ENCODE data around the gene WNT2.

Gene WNT2

GRCh38 chr7:117322741-117323304 lies at the start of gene WNT2:
WNT2 (minus strand) TSS chr7:117323058; CDS start chr7:117322989, 69 bp downstream.
- no peak for DNase-seq

DNA sequence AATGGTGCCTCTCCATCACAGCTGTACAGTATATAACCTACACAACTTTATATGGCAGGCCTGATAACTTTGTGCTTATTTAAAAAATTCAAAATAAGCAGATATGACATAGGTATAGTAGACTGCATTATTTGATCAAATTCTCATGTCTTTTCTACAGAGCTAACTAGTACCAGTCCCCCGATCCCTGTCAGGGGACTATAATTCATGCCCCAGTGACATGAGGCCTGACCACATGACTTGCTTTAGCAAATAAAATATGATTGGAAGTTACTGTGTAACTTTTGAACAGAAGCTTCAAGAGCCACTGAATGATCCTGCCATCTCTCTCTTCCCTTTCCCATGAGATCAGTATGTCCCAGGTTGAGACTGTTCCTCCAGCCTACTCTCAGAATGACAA lies 49.2 kb upstream of the WNT2 start:
- DNase-seq = no peak

DNA sequence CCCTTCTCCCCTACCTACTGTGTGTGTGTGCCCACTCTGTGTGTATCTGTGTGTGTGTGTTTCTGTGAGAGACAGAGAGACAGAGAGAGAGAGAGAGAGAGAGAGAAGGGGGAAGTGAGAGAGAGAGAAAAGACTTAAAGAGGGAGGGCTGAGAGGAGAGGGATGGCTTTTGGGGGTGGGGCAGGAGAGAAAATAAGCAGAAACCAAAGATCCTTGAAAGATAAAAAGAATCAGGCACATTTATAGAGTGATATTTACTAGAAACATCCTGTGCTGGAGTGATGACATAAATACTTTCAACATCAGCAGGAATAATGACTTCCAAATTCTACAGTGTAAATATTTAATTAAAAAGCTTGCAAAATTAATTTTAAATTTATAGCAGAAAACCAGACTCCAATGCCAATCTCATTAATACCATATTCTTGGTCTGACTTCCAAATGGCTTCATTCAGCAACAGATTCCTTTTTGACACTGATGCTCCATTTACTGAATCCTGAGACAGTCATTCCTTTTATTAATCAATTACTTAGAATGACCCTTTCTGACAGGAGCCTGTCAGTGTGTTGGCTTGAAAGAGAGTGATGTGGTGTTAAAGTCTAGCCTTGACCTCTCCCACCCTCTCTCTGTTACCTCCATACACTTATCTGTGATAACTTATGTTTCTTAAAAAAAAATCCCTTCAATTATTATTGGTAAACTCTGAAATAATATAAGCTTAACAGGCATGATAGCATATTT lies 41.7 kb upstream of the WNT2 start:
- no peak for DNase-seq

- DNase-seq = no peak
Measured at GRCh38 chr7:117362294-117362888, 39.5 kb upstream of the WNT2 start.

DNA sequence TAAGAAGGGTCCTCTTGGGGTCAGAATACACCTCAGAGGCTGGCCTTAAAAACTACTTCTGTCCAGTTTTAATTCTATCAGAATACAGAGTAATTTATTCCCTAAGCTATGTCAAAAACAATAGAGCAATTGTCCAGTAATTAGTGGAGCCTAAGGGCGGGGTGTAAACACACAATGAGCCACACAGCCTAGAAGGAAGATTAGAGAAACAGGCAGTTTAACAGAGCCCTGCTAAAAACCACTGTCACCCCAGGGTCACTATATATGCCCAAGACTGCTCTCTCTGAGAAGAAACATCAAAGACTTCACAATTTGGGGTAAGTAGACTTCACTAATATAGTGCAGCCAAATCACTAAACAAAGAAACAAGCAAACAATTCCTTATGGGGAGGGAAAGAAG lies 27.2 kb upstream of the WNT2 start:
- DNase-seq = no peak

DNA sequence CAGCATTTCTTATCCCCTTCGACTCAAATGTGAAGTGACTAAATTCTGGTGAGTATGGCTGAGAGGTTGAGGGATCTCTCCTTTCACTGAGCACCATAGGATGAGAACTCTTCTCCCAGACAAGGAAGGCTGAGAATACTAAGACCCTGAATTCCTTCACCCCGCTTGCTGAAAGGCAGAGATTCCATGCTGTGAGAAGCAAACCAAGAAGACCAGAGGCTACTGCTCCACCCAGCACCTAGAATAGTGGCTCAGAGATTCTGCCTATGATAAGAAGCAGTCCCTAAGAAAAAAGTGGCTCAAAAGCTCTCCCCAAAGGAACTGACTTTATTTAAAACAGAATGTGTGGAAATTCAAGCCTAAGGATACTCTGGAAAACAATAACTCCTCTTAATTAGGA lies 26.7 kb upstream of the WNT2 start:
- no peak for DNase-seq

DNA sequence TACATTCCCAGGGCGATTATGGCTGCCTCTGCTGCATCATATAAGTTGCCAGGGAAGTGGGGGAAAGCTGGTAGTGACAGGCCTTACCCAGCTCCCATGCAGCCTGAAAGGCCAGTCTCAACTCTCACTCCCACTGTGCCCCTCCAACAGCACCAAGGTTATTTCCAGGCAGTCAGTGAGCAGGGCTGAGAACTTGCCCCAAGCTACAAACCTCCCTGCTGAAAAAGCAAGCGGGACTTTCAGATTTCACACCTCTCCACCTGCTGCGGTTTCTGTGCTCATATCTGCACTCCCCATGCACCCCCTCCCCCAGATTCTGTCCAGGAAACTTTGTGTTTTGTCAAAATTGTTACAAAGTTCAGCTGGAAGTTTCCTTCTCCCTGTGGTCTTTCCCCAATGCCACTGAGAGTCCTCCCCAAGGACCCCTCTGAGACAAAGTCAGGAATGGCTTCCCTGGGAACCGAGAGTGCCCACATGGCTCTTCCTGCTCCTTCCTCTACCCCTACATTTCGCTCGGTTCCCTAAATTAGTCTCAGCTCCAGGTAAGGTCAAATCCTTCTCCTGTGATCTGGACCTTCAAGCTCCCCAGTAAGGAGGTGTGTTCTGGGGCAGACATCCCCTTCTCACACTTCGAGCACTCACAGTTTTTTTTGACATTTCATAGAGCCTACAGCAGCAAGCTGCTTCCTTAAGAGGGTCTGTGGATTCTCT lies 25.3 kb upstream of the WNT2 start:
- no peak for DNase-seq

- DNase-seq = no peak
Measured at GRCh38 chr7:117347480-117347879, 24.6 kb upstream of the WNT2 start.

GRCh38 chr7:117346161-117346560 lies 23.3 kb upstream of the WNT2 start:
- DNase-seq = no peak

GRCh38 chr7:117338020-117338419 lies 15.2 kb upstream of the WNT2 start:
- no peak for DNase-seq

GRCh38 chr7:117333168-117333567 lies 10.3 kb upstream of the WNT2 start:
- no peak for DNase-seq

- DNase-seq = no peak
Measured at GRCh38 chr7:117332031-117332430, 9.2 kb upstream of the WNT2 start.

DNA sequence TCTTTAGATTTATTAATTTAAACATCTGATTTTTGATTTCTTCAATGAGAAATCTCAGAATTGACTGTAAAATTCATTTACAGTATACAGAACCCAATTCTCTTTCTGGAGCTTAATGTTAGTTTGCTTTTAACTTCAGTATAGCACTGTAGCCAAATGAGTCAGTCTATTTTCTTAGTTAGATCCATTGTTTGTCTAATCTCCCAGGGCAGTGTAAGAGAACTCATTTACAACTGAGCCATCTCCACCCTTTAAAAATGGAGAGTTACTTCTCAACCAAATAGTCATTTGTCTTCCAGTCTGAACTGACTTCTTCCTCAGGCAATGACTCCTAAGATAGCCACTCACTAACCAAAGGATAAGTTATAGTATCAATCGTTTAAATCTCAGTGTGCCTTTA lies 3.0 kb upstream of the WNT2 start:
- DNase-seq = no peak

DNA sequence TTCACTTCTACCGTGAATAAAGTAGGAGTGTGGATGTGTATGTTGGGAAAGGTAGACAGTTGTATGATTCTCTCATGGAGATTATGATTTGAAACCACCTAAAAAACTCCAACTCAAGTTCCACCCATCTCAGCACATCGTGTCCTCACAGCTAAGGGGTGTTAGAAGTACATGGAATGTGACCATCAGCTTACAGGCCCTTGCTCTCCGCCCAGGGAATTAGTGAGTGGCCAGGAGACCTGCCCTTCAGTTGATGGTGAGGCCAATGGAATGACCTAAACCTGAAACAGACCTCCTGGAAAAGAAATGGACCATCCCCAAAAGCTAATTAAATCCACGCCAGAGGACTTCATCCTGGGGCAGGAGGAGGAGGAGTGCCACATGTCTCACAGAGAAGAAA lies 2.1 kb upstream of the WNT2 start:
- no peak for DNase-seq

DNA sequence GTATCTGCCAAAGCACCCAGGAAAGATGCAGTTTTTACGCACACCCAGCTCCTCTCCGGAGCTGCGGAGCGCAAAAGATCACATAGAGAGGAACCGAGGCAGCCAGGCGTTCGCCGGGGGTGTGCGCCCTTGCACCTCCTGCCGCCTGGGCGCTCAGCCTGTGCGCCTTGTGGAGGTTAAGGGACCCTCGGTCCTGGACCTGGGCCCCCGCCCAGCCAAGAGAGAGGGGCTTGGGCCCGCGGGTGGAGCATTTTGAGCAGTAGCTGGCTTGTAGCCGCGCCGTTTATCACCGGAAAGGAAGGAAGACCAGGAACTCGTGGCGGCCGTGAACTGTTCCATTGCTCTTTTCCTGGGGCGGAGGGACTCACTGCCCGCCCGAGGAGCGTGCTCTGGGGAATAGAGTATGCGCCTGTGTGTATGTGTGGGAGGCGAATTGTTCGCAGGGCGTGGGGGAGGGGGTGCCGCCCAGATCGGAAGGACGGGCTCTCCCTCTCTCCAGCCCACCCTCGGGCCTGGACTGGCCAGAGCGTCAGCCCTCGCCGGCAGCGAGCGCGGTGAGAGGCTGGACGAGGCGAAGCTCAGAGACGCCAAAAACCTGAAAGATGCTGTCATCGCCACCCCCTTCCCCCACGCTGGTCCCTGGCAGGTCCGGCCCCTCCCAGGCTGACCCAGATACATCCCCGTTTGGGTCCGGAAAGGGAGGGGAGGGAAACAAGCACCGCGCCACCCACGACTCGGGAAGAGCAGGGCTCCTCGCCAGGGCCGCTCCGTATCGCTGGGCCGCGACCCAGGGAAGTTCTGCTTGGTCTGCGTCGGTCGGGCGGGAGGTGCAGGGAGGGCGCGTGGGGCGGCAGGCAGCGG lies 1.2 kb upstream of the WNT2 start:
- no peak for DNase-seq

DNA sequence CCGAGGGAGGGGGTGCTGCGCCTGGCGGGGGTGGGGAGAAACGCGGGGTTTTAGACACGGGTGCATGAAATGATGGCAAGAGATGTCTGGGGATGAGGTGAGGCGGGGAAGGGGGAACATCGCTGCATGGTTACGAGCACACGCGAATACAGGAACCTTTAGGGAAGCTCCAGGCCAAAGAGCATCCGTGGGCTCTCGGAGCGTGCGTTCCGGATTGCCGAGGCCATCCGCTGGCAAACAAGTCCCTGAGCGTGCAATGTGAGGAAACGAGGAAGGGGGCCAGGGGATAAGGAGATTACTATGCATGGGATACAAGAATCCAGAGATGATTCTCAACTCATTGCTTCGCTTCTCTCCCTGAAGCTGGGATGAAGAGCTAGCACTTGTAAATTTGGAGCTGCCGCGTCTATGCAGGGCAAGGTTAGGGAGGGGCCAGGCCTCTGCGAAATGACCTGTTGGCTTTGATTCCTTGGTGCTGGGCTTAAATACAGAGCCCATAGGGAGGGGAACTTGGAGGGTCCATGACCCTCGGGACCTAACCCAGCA lies 520 bp upstream of the WNT2 start:
- DNase-seq = no peak

DNA sequence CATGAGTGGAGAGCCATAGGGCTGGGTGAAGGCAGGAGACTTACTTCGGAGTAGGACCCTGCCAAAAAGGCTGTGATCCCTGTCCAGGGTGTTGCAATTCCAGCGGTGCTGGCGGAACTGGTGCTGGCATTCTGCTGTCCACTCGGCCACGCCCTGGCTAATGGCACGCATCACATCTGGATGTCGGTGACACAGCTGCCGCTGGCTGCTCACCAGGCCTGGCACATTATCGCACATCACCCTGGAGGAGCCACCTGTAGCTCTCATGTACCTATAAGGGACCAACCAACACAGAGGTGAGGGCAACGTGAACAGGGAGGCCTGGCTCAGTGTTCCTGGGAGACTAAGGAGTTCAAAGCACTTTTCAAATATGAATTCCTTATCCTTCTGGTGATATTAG lies 2.3 kb downstream of the WNT2 start:
- no peak for DNase-seq

GRCh38 chr7:117319181-117319580 lies 3.7 kb downstream of the WNT2 start:
- DNase-seq = no peak

DNA sequence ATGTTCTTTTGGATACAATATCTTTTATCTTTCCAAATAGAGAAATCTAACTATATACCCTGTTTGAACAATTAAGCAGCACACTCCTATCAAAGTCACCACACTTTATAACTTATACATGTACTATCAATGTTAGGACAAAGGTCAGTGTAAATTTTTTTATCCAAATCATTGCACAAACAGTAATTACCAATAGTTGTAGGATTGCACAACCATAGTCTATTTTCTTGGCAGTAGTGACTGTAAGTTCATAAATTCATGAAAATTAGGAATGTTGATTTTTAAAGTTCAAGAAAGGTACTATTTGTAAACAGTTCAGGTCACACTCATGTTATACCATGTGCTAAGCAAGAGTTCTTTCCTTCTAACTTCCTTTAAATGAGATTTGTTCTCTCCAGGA lies 9.3 kb downstream of the WNT2 start:
- DNase-seq = no peak

- DNase-seq = no peak
Measured at GRCh38 chr7:117312593-117313580, 10.0 kb downstream of the WNT2 start.

DNA sequence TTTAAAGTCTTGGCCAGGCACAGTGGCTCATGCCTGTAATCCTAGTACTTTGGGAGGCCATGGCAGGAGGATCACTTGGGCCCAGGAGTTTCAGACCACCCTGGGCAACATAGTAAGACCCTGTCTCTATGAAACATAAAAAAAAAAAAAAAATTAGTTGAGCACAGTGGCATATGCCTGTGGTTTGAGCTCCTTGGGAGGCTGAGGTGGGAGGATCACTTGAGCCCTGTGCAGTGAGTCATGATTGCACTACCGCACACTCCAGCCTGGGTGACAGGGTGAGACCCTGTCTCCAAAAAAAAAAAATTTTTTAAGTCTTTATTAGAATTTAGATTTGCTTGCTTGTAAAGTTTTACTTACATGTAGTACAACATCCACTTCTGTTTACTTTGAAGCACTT lies 14.0 kb downstream of the WNT2 start:
- DNase-seq = no peak
